HepG2 (cell line): ENCODE results near the gene MCM8. TPM values are rescaled to one million over a fixed set of nuclear protein-coding genes. Genes with fewer than 3 reads are reported as not detected.

Experiments
- BRCA1 ChIP-seq: sonication (generic); formaldehyde crosslinking; IDR thresholded peaks from 2 replicates; pipeline ENCODE4 v1.4.0; 2020; ENCODE audit warnings: missing genetic modification reagents
- CENPX ChIP-seq: sonication (generic); formaldehyde crosslinking; IDR thresholded peaks from 2 replicates; pipeline ENCODE4 v1.9.0; 2021; ENCODE audit warnings: mild to moderate bottlenecking, missing genetic modification reagents, moderate library complexity
- DMAP1 ChIP-seq: IDR thresholded peaks from 2 replicates; pipeline ENCODE4 v1.6.1; 2016
- GTF3A ChIP-seq: sonication (generic); formaldehyde crosslinking; conservative IDR thresholded peaks from 2 replicates; pipeline ENCODE4 v1.4.0; 2020; ENCODE audit warnings: mild to moderate bottlenecking, missing genetic modification reagents
- HNF4A ChIP-seq: sonication (generic); formaldehyde crosslinking; IDR thresholded peaks from 2 replicates; pipeline ENCODE4 v1.4.0; 2020; ENCODE audit warnings: missing genetic modification reagents
- KDM2A ChIP-seq: sonication (generic); formaldehyde crosslinking; IDR thresholded peaks from 2 replicates; pipeline ENCODE4 v1.4.0; 2020; ENCODE audit warnings: low read depth, missing genetic modification reagents, borderline replicate concordance
- POLR2G ChIP-seq: fragments of 200-400 bp; formaldehyde crosslinking; IDR thresholded peaks from 2 replicates; pipeline ENCODE4 v1.6.1; 2018; ENCODE audit warnings: mild to moderate bottlenecking, low read depth, low read length, moderate library complexity
- RARA ChIP-seq: IDR thresholded peaks from 2 replicates; pipeline ENCODE4 v1.6.1; 2016; ENCODE audit warnings: missing genetic modification reagents, missing compliant biosample characterization
- RBM22 ChIP-seq: fragments of 200-400 bp; formaldehyde crosslinking; optimal IDR thresholded peaks from 2 replicates; pipeline ENCODE3; 2017; ENCODE audit warnings: mild to moderate bottlenecking, low read length, moderate library complexity
- STAG1 ChIP-seq: sonication (generic); formaldehyde crosslinking; IDR thresholded peaks from 2 replicates; pipeline ENCODE4 v1.4.0; 2020; ENCODE audit warnings: missing genetic modification reagents
- THAP11 ChIP-seq: IDR thresholded peaks from 2 replicates; pipeline ENCODE4 v1.6.1; 2016; ENCODE audit warnings: missing biosample characterization, missing genetic modification reagents
- ZFP1 ChIP-seq: IDR thresholded peaks from 2 replicates; pipeline ENCODE4 v1.6.1; 2016
- ZNF143 ChIP-seq: sonication (generic); formaldehyde crosslinking; IDR thresholded peaks from 2 replicates; pipeline ENCODE4 v1.4.0; 2020; ENCODE audit warnings: missing genetic modification reagents
- ZNF720 ChIP-seq: sonication (generic); formaldehyde crosslinking; IDR thresholded peaks from 2 replicates; pipeline ENCODE4 v1.4.0; 2020; ENCODE audit warnings: missing genetic modification reagents
- polyA plus RNA-seq, 8 experiments: library from polyadenylated mRNA; depleted of rRNA in 3 of 8; stranded (reverse) in 7 of 8; unstranded in 1 of 8; fragments of >200 nt; fragmentation: Illumina TruSeq in 4 of 8; extraction: Trizol in 4 of 8; gene quantifications; 2 replicates each; pipeline versions ENCODE4 v1.2.1 to v1.2.3, GENCODE V29; 2011 to 2016; ENCODE audit warnings: low read depth in 4 of 8, missing spikeins in 1 of 8, mixed read lengths in 1 of 8; ENCODE audit not compliant: insufficient read depth in 1 of 8
- total RNA-seq, 5 experiments: library from RNA; depleted of rRNA; stranded (reverse); fragments of >200 nt; fragmentation: Illumina TruSeq; extraction: Trizol; gene quantifications; 2 replicates each; pipeline ENCODE4 v1.2.3, GENCODE V29; 2016; ENCODE audit warnings: low read depth in 1 of 5
- TF ChIP-seq, protein P1 (sequence below): sonication (generic); formaldehyde crosslinking; IDR thresholded peaks from 2 replicates; pipeline ENCODE4 v1.4.0; 2020; ENCODE audit warnings: mild to moderate bottlenecking, missing genetic modification reagents
- TF ChIP-seq, protein P2 (sequence below): sonication (generic); formaldehyde crosslinking; IDR thresholded peaks from 2 replicates; pipeline ENCODE4 v1.5.1; 2020; ENCODE audit warnings: mild to moderate bottlenecking, moderate library complexity, missing genetic modification reagents
- TF ChIP-seq, protein P3 (sequence below): IDR thresholded peaks from 2 replicates; pipeline ENCODE4 v1.6.1; 2016

Gene MCM8
- total and polyA plus RNA-seq, 2 of the 13 experiments (the other 11 are each of a cell fraction or from before 2014, with no cell fraction given), result 11.5 to 59.3 TPM

DNA sequence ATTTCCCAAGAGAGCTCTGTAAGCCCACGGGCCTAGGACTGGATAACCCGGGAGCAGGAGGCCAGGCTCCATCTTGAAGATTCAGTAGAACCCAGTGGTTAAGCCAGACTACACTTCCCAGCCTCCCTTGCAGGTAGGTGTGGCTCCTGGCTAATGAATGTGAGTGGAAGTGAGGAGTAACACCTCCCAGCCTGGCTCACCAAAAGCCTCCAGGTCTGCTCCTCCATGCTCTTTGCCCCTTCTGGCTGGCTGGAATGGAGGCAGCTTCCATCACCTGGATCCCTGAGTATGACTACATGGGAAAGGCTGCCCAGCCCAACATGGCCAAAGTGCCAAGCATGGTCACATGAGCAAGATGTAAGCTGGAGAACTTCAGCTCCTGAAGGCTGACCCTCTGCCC is 93.7 kb downstream of the MCM8 start (continued):
- TF ChIP-seq, protein P1, sequence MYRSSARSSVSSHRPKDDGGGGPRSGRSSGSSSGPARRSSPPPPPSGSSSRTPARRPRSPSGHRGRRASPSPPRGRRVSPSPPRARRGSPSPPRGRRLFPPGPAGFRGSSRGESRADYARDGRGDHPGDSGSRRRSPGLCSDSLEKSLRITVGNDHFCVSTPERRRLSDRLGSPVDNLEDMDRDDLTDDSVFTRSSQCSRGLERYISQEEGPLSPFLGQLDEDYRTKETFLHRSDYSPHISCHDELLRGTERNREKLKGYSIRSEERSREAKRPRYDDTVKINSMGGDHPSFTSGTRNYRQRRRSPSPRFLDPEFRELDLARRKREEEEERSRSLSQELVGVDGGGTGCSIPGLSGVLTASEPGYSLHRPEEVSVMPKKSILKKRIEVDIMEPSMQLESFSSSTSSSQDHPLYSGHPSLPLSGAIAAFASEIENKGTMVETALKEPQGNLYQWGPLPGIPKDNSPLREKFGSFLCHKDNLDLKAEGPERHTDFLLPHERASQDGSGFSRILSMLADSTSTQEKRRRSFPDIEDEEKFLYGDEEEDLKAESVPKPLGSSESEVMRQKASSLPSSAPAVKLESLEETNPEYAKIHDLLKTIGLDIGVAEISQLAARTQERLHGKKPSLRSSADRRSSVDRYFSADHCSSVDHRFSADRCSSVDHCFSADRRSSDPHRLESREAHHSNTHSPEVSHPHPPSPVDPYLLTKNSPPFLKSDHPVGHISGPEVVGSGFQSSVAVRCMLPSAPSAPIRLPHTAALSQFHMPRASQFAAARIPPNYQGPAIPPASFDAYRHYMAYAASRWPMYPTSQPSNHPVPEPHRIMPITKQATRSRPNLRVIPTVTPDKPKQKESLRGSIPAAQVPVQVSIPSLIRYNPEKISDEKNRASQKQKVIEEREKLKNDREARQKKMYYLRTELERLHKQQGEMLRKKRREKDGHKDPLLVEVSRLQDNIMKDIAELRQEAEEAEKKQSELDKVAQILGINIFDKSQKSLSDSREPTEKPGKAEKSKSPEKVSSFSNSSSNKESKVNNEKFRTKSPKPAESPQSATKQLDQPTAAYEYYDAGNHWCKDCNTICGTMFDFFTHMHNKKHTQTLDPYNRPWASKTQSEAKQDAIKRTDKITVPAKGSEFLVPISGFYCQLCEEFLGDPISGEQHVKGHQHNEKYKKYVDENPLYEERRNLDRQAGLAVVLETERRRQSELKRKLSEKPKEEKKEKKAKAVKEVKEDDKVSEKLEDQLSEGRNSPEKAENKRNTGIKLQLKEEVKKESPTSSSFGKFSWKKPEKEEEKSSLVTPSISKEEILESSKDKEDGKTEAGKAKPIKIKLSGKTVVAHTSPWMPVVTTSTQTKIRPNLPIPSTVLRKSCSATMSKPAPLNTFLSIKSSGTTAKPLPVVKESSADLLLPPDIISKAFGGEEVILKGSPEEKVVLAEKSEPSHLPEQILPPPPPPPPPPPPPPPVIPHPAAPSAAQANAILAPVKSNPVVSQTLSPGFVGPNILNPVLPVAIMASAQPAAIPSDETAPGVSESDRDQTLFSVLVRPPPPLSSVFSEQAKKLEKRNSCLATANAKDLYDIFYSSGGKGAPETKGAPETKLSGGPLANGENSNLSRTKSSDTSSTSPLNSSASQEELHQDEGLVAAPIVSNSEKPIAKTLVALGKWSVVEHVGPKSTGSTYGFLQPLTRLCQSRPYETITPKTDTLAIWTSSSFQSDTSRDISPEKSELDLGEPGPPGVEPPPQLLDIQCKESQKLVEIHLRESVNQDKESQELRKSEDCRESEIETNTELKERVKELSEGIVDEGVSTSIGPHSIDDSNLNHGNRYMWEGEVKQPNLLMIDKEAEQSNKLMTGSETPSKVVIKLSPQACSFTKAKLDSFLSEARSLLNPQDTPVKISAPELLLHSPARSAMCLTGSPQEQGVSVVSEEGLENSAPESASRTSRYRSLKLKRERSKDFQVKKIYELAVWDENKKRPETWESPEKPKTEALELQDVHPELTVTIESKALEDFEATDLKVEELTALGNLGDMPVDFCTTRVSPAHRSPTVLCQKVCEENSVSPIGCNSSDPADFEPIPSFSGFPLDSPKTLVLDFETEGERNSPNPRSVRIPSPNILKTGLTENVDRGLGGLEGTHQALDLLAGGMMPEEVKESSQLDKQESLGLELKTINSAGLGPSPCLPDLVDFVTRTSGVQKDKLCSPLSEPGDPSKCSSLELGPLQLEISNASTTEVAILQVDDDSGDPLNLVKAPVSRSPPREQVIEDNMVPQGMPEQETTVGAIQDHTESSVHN (CRISPR knock-in tag), result 0 out of 2 replicates have a peak, but pooled peaks have one; percentile 26
- TF ChIP-seq ZNF720 (CRISPR knock-in tag) (no peak), BRCA1 (CRISPR knock-in tag) (no peak), RARA (CRISPR knock-in tag) (no peak), HNF4A (CRISPR knock-in tag) (0 out of 2 replicates have a peak, but pooled peaks have one; percentile 23), STAG1 (no peak), ZNF143 (CRISPR knock-in tag) (peak; percentile 85), THAP11 (CRISPR knock-in tag) (peak; percentile 80), RBM22 (peak; percentile 86), ZFP1 (CRISPR knock-in tag) (no peak), DMAP1 (no peak), KDM2A (peak; percentile 43; the same call in 1 of the 2 replicates), POLR2G (0 out of 2 replicates have a peak, but pooled peaks have one; percentile 35), GTF3A (0 out of 2 replicates have a peak, but pooled peaks have one; percentile 43), CENPX (no peak)
- TF ChIP-seq, protein P2, sequence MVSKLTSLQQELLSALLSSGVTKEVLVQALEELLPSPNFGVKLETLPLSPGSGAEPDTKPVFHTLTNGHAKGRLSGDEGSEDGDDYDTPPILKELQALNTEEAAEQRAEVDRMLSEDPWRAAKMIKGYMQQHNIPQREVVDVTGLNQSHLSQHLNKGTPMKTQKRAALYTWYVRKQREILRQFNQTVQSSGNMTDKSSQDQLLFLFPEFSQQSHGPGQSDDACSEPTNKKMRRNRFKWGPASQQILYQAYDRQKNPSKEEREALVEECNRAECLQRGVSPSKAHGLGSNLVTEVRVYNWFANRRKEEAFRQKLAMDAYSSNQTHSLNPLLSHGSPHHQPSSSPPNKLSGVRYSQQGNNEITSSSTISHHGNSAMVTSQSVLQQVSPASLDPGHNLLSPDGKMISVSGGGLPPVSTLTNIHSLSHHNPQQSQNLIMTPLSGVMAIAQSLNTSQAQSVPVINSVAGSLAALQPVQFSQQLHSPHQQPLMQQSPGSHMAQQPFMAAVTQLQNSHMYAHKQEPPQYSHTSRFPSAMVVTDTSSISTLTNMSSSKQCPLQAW (CRISPR knock-in tag), result 0 out of 2 replicates have a peak, but pooled peaks have one; percentile 22
- TF ChIP-seq, protein P3, sequence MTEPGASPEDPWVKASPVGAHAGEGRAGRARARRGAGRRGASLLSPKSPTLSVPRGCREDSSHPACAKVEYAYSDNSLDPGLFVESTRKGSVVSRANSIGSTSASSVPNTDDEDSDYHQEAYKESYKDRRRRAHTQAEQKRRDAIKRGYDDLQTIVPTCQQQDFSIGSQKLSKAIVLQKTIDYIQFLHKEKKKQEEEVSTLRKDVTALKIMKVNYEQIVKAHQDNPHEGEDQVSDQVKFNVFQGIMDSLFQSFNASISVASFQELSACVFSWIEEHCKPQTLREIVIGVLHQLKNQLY (CRISPR knock-in tag), result no peak
